NOMO-1 treated with dmso at 0.1 percent for 144 hours (cell line): Measurements from ENCODE around the gene NAIP.
"Not testable (repeated sequence)": the region's sequence is repeated elsewhere in the genome, so short reads cannot be mapped to it uniquely, and the experiment has no call there.

Experiments used
- DNase-seq: peaks from one replicate; lab custom pipeline; 2025; ENCODE audit not compliant: unreplicated experiment; lab: John Stamatoyannopoulos, UW

Gene NAIP

DNA sequence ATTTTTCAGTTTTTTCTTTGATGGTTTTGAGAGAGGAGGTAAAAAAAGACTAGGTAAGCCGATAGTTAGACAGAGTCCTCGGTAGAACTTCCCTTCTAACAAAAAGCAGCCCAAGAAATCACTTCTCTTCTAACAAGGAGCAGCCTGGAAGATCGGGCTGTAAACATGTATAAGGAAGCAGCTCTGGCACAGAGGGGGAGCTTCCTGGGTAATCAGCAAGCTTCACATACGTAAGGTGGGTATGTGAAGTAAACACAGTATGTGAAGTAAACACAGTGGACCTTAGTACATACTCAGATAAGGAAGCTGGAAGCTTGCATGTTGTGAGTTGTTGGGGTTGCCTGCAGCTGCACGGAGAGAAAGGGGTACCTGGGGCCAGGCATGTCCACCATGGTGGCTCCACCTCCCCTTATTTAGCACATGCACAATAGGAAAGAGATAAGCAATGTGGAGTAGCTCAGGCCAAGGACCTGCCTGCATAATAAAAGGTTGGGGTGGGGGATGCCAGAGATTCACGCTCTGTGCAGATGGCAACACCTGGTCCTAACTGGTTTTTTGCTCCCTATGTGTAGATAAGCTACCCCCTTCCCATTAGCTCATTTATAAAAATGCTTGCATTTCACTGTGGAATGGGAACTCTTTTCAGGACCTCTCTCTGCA, 93.3 kb downstream of the NAIP start:
- DNase-seq = not testable (repeated sequence)

DNA sequence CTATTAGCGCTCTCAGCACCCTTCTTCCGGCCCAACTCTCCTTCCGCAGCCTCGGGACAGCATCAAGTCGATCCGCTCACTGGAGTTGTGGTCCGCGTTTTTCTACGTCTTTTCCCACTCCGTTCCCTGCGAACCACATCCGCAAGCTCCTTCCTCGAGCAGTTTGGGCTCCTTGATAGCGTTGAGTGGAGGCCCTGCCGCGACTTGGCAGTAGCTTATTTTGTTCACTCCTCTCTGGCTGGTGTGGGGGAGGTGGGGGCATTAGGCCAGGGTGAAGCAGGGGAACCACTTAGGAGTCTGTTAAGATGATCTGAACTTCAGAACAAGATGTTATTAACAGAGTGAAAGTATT, 100.0 kb downstream of the NAIP start:
- not testable (repeated sequence) for DNase-seq
